K562 (cell line): ENCODE results near the gene ZBTB32. TPM values are rescaled to one million over a fixed set of nuclear protein-coding genes. Genes with fewer than 3 reads are reported as not detected.

Source experiments
- AFF1 ChIP-seq, 2 experiments: fragments of 450-650 bp; IDR thresholded peaks; 2 replicates each; pipeline ENCODE4 v1.6.1; 2018; ENCODE audit warnings: mild to moderate bottlenecking in 2 of 2, low read depth in 1 of 2; ENCODE audit not compliant: partially characterized antibody in 2 of 2
- CREM ChIP-seq: IDR thresholded peaks from 2 replicates; pipeline ENCODE4 v1.6.1; 2014; ENCODE audit warnings: antibody characterized with exemption, low read depth
- CTCF ChIP-seq, 3 experiments: IDR thresholded peaks in 2 of 3; conservative IDR thresholded peaks in 1 of 3; 2 replicates each; pipeline ENCODE4 v1.5.1; 2011 to 2012; ENCODE audit warnings: low read length in 3 of 3, mild to moderate bottlenecking in 3 of 3, control low read depth in 2 of 3, improper control_type of control experiment in 1 of 3, inconsistent platforms in 1 of 3, low read depth in 1 of 3, mixed read lengths in 1 of 3, moderate library complexity in 1 of 3; ENCODE audit not compliant: insufficient read depth in 2 of 3
- CXXC5 ChIP-seq: fragments of 250-450 bp; sonication (Bioruptor Pico); IDR thresholded peaks from 2 replicates; pipeline ENCODE4 v1.8.0; 2022; ENCODE audit warnings: inconsistent platforms, mild to moderate bottlenecking, moderate library complexity
- ETS1 ChIP-seq: conservative IDR thresholded peaks from 2 replicates; pipeline ENCODE4 v1.6.1; 2011; ENCODE audit warnings: low read depth, mild to moderate bottlenecking, low read length; ENCODE audit not compliant: control insufficient read depth
- FOSL1 ChIP-seq: fragments of 200-800 bp; sonication (Bioruptor generic); conservative IDR thresholded peaks from 2 replicates; pipeline ENCODE4 v1.6.1; 2016; ENCODE audit warnings: missing genetic modification characterization, missing compliant biosample characterization
- GMEB1 ChIP-seq: fragments of 250-450 bp; sonication (Bioruptor Pico); IDR thresholded peaks from 2 replicates; pipeline ENCODE4 v1.4.0; 2020; ENCODE audit warnings: mild to moderate bottlenecking
- HNRNPLL ChIP-seq: fragments of 200-400 bp; formaldehyde crosslinking; IDR thresholded peaks from 2 replicates; pipeline ENCODE4 v1.6.1; 2017; ENCODE audit warnings: low read length, low read depth, mild to moderate bottlenecking; ENCODE audit not compliant: poor library complexity, severe bottlenecking
- JUND ChIP-seq, 2 experiments: IDR thresholded peaks; 2 replicates in 1 of 2; 3 replicates in 1 of 2; pipeline ENCODE4 v1.6.1; 2011; ENCODE audit warnings: borderline replicate concordance in 2 of 2, low read depth in 2 of 2, low read length in 2 of 2, improper control_type of control experiment in 1 of 2, missing biosample characterization in 1 of 2, missing genetic modification characterization in 1 of 2, missing genetic modification reagents in 1 of 2
- MAZ ChIP-seq, 2 experiments: fragments of 450-650 bp in 1 of 2; sonication (generic) in 1 of 2; formaldehyde crosslinking; IDR thresholded peaks in 1 of 2; conservative IDR thresholded peaks in 1 of 2; 2 replicates each; pipeline versions ENCODE4 v1.4.0 to v1.5.0; 2020; ENCODE audit warnings: mild to moderate bottlenecking in 1 of 2, missing genetic modification reagents in 1 of 2
- MBD2 ChIP-seq: sonication (generic); IDR thresholded peaks from 2 replicates; pipeline ENCODE4 v1.6.1; 2016; ENCODE audit warnings: low read depth, borderline replicate concordance
- YY1 ChIP-seq, 3 experiments: IDR thresholded peaks; 2 replicates each; pipeline ENCODE4 v1.6.1; 2011; ENCODE audit warnings: low read length in 2 of 3, mild to moderate bottlenecking in 2 of 3, moderate library complexity in 2 of 3, borderline replicate concordance in 1 of 3, control low read depth in 1 of 3, low read depth in 1 of 3; ENCODE audit not compliant: insufficient read depth in 3 of 3, insufficient replicate concordance in 2 of 3, control insufficient read depth in 1 of 3, insufficient read length in 1 of 3; ENCODE audit errors: extremely low read depth in 1 of 3
- ZNF143 ChIP-seq: sonication (generic); formaldehyde crosslinking; IDR thresholded peaks from 2 replicates; pipeline ENCODE4 v1.9.0; 2022; ENCODE audit warnings: mild to moderate bottlenecking, missing genetic modification reagents
- ZNF778 ChIP-seq: fragments of 450-650 bp; formaldehyde crosslinking; IDR thresholded peaks from 2 replicates; pipeline ENCODE4 v1.4.0; 2020; ENCODE audit warnings: mild to moderate bottlenecking, moderate library complexity
- polyA plus RNA-seq, 8 experiments: library from polyadenylated mRNA; depleted of rRNA in 4 of 8; stranded (reverse) in 5 of 8; unstranded in 3 of 8; fragments of >200 nt; fragmentation: Nextera tagmentation in 2 of 8; fragmentation: Illumina TruSeq in 1 of 8; extraction: Ambion mirVana in 2 of 8; extraction: Trizol in 1 of 8; gene quantifications; 2 replicates each; pipeline versions ENCODE4 v1.2.1 to v1.2.3, GENCODE V29; 2011 to 2014; ENCODE audit warnings: inconsistent platforms in 1 of 8, missing spikeins in 1 of 8
- total RNA-seq, 7 experiments: library from RNA; depleted of rRNA in 6 of 7; stranded (reverse); fragments of >200 nt in 6 of 7; fragmentation: Illumina TruSeq in 2 of 7; extraction: Trizol in 2 of 7; gene quantifications; 2 replicates each; pipeline versions ENCODE4 v1.2.1 to v1.2.3, GENCODE V29; 2011 to 2021; ENCODE audit warnings: low replicate concordance in 1 of 7

The ZBTB32 gene
- total and polyA plus RNA-seq, 9 of the 15 experiments (the other 6 are each of a cell fraction or from before 2014, with no cell fraction given), result 0.20 TPM; not detected in 8

GRCh38 chr19:35745328-35746086, 41.1 kb downstream of the ZBTB32 start, which contains the start of the genes PSENEN and U2AF1L4 (continued):
- peak; percentile 87 for TF ChIP-seq ZNF143 (CRISPR knock-in tag)
- TF ChIP-seq CXXC5 (CRISPR knock-in tag), result peak; percentile 37
- TF ChIP-seq CREM, result peak; percentile 97
- peak; percentile 81 for TF ChIP-seq MBD2
- no peak for TF ChIP-seq ZNF778 (CRISPR knock-in tag)
- TF ChIP-seq HNRNPLL, result peak; percentile 50
- TF ChIP-seq FOSL1 (tag), result peak; percentile 34; the same call in 1 of the 2 replicates
- peak; percentile 92 for TF ChIP-seq ETS1
- TF ChIP-seq YY1 (IDR thresholded peaks at IDR 0.05; ENCODE audit: borderline replicate concordance in 1 of 3, control insufficient read depth in 1 of 3, extremely low read depth in 1 of 3, insufficient read depth in 3 of 3, insufficient read length in 1 of 3, insufficient replicate concordance in 2 of 3, low read depth in 1 of 3, low read length in 2 of 3), result peak; percentile 32 to 87 (median 70)
- TF ChIP-seq CTCF (IDR thresholded peaks at IDR 0.05 in 2 of 3, conservative IDR thresholded peaks at IDR 0.05 in 1 of 3; ENCODE audit: insufficient read depth in 2 of 3, low read depth in 1 of 3, low read length in 3 of 3), result 0 out of 6 replicates have a peak, but pooled peaks of 1 of the 3 experiments have one; percentile 1
- peak; percentile 85 for TF ChIP-seq JUND (IDR thresholded peaks at IDR 0.05; ENCODE audit: borderline replicate concordance, low read depth, low read length)
- TF ChIP-seq JUND (tag; IDR thresholded peaks at IDR 0.05; ENCODE audit: borderline replicate concordance, low read depth, low read length), result peak; percentile 85; the same call in 1 of the 3 replicates
- peak in 1 of 2 experiments; percentile 73; a peak in 1 of 4 replicates for TF ChIP-seq MAZ (CRISPR knock-in tag; conservative IDR thresholded peaks at IDR 0.05 in 1 of 2, IDR thresholded peaks at IDR 0.05 in 1 of 2)
- TF ChIP-seq GMEB1 (CRISPR knock-in tag), result peak; percentile 61
- peak in 1 of 2 experiments; percentile 93 for TF ChIP-seq AFF1 (IDR thresholded peaks at IDR 0.05; ENCODE audit: low read depth in 1 of 2, partially characterized antibody in 2 of 2)
